Prostate gland (tissue), 2 donors: Measurements from ENCODE around the gene KCNJ6.

Experiments used
- CTCF ChIP-seq, 4 experiments: fragments of 200-600 bp in 2 of 4; fragments of 450-650 bp in 2 of 4; sonication (generic) in 2 of 4; IDR thresholded peaks; 1 replicate in 3 of 4; 2 replicates in 1 of 4; pipeline ENCODE4 v1.5.1; 2016 to 2019; ENCODE audit warnings: antibody characterized with exemption in 4 of 4, mild to moderate bottlenecking in 2 of 4, moderate library complexity in 2 of 4
- POLR2A ChIP-seq: fragments of 450-650 bp; IDR thresholded peaks from one replicate; pipeline ENCODE4 v1.6.1; 2016; ENCODE audit warnings: antibody characterized with exemption, mild to moderate bottlenecking
- POLR2AphosphoS5 ChIP-seq: sonication (generic); formaldehyde crosslinking; IDR thresholded peaks from one replicate; pipeline ENCODE4 v1.6.1; 2017; ENCODE audit warnings: antibody characterized with exemption

- TF ChIP-seq POLR2AphosphoS5, result no peak
- TF ChIP-seq CTCF (IDR thresholded peaks at IDR 0.05), result no peak
- TF ChIP-seq POLR2A, result no peak
Measured at GRCh38 chr21:37937668-37938067, 21.4 kb upstream of the KCNJ6 start.
